Activated CD8-positive, alpha-beta memory T cell treated with anti-CD3 and anti-CD28 coated beads, Interleukin-2, amount 50 U/mL, for 48 hours (primary cell): ENCODE measurements around the gene GFRAL.
"Not testable (repeated sequence)": the region's sequence is repeated elsewhere in the genome, so short reads cannot be mapped to it uniquely, and the experiment has no call there.

Experiments
- DNase-seq: peaks from one replicate; pipeline ENCODE4 v3.0.0-alpha.2; 2020

GFRAL gene

GRCh38 chr6:55327169-55327568 is at the start of gene GFRAL:
Gene GFRAL, plus strand, starts transcription at chr6:55327469. Its CDS starts 86 bp downstream, at chr6:55327555.
- DNase-seq = no peak

GRCh38 chr6:55277646-55278045 is 49.6 kb upstream of the GFRAL start:
- DNase-seq = no peak

GRCh38 chr6:55281215-55281614 is 46.1 kb upstream of the GFRAL start:
- no peak for DNase-seq

- DNase-seq = no peak
These were observed 45.2 kb upstream of the GFRAL start for GRCh38 chr6:55282115-55282514.

- no peak for DNase-seq
These were observed 40.4 kb upstream of the GFRAL start for GRCh38 chr6:55286824-55287223.

GRCh38 chr6:55290736-55291135 is 36.5 kb upstream of the GFRAL start:
- DNase-seq = no peak

GRCh38 chr6:55293116-55293515 is 34.2 kb upstream of the GFRAL start:
- no peak for DNase-seq

- not testable (repeated sequence) for DNase-seq
These were observed 30.1 kb upstream of the GFRAL start for GRCh38 chr6:55297214-55297613.

- DNase-seq = no peak
These were observed 27.8 kb upstream of the GFRAL start for GRCh38 chr6:55299286-55299985.

- DNase-seq = no peak
These were observed 22.5 kb upstream of the GFRAL start for GRCh38 chr6:55304747-55305146.

- no peak for DNase-seq
These were observed 7.1 kb upstream of the GFRAL start for GRCh38 chr6:55319961-55320695.

GRCh38 chr6:55320696-55321086 is 6.6 kb upstream of the GFRAL start:
- DNase-seq = no peak

- no peak for DNase-seq
These were observed 49.9 kb downstream of the GFRAL start for GRCh38 chr6:55377150-55377549.

GRCh38 chr6:55379471-55379870 is 52.2 kb downstream of the GFRAL start:
- no peak for DNase-seq

- no peak for DNase-seq
These were observed 52.6 kb downstream of the GFRAL start for GRCh38 chr6:55379895-55380294.

GRCh38 chr6:55388211-55388610 is 60.9 kb downstream of the GFRAL start:
- no peak for DNase-seq

GRCh38 chr6:55395871-55396270 is 68.6 kb downstream of the GFRAL start:
- no peak for DNase-seq

GRCh38 chr6:55397986-55398385 is 70.7 kb downstream of the GFRAL start:
- DNase-seq = no peak

- DNase-seq = no peak
These were observed 72.1 kb downstream of the GFRAL start for GRCh38 chr6:55399351-55399750.

- no peak for DNase-seq
These were observed 78.4 kb downstream of the GFRAL start for GRCh38 chr6:55405474-55406235.

GRCh38 chr6:55410674-55411073 is 83.4 kb downstream of the GFRAL start:
- no peak for DNase-seq

GRCh38 chr6:55423933-55424332 is 96.7 kb downstream of the GFRAL start:
- DNase-seq = no peak

GRCh38 chr6:55433446-55434130 is 106.3 kb downstream of the GFRAL start:
- no peak for DNase-seq
